Anterior cingulate cortex (tissue), 58 donors: ENCODE measurements around the gene DPPA4.
"Not testable (repeated sequence)": the region's sequence is repeated elsewhere in the genome, so short reads cannot be mapped to it uniquely, and the experiment has no call there.

Source experiments
- DNase-seq, 58 donors: peaks; one replicate each; lab custom pipeline; 2025; lab: John Stamatoyannopoulos, UW

Gene DPPA4

GRCh38 chr3:109337393-109337792, at the start of gene DPPA4:
Gene DPPA4, minus strand, starts transcription at chr3:109337546. Its CDS starts 29 bp downstream, at chr3:109337517.
- DNase-seq, result no peak

GRCh38 chr3:109385442-109386318, 48.3 kb upstream of the DPPA4 start:
- DNase-seq, result no peak

GRCh38 chr3:109384164-109384563, 46.8 kb upstream of the DPPA4 start:
- no peak for DNase-seq

- no peak for DNase-seq
Measured at GRCh38 chr3:109382588-109382987, 45.2 kb upstream of the DPPA4 start.

- no peak for DNase-seq
Measured at GRCh38 chr3:109375975-109376374, 38.6 kb upstream of the DPPA4 start.

- DNase-seq, result not testable (repeated sequence)
Measured at GRCh38 chr3:109374434-109374833, 37.1 kb upstream of the DPPA4 start.

- DNase-seq, result no peak
Measured at GRCh38 chr3:109373933-109374332, 36.6 kb upstream of the DPPA4 start.

GRCh38 chr3:109372639-109373038, 35.3 kb upstream of the DPPA4 start:
- no peak for DNase-seq

GRCh38 chr3:109369510-109369909, 32.2 kb upstream of the DPPA4 start:
- DNase-seq, result no peak

- DNase-seq, result no peak
Measured at GRCh38 chr3:109364088-109364487, 26.7 kb upstream of the DPPA4 start.

- DNase-seq, result no peak
Measured at GRCh38 chr3:109363634-109364033, 26.3 kb upstream of the DPPA4 start.

GRCh38 chr3:109362823-109363222, 25.5 kb upstream of the DPPA4 start:
- DNase-seq, result no peak

GRCh38 chr3:109358809-109359208, 21.5 kb upstream of the DPPA4 start:
- DNase-seq, result not testable (repeated sequence)

GRCh38 chr3:109356442-109357155, 19.3 kb upstream of the DPPA4 start:
- no peak for DNase-seq

GRCh38 chr3:109355625-109356441, 18.5 kb upstream of the DPPA4 start:
- no peak for DNase-seq

GRCh38 chr3:109353057-109353456, 15.7 kb upstream of the DPPA4 start:
- no peak for DNase-seq

- DNase-seq, result no peak
Measured at GRCh38 chr3:109351231-109351630, 13.9 kb upstream of the DPPA4 start.

GRCh38 chr3:109346770-109347295, 9.5 kb upstream of the DPPA4 start:
- DNase-seq, result no peak

GRCh38 chr3:109346099-109346498, 8.8 kb upstream of the DPPA4 start:
- DNase-seq, result no peak
